ENCODE results near the gene MYLIP. TPM values are rescaled to one million over a fixed set of nuclear protein-coding genes. Genes with fewer than 3 reads are reported as not detected.

MYLIP gene
- total RNA-seq, 4 donors from 2014 or later = 8.6 to 32.0 (median 17.5) TPM

GRCh38 chr6:16162003-16162402 lies 33.1 kb downstream of the MYLIP start:
- no peaks in the 10 kb centered on the region for H3K36me3 ChIP-seq
- TF ChIP-seq CTCF (IDR thresholded peaks at IDR 0.05) = no peak
- no peak for TF ChIP-seq POLR2A (IDR thresholded peaks at IDR 0.05)
- no peaks in the 10 kb centered on the region for H3K9me3 ChIP-seq
- 73 to 79% methylated on average over 2 of the region's 2 CpGs for WGBS, 2 donors
- peaks cover 0 to 3% (median 0%) of the 10 kb centered on the region in 4 donors for H3K27me3 ChIP-seq
- intact Hi-C loops (cut with DNase I) = no loop called here
- peaks cover 0 to 6% (median 0%) of the 10 kb centered on the region in 3 donors for H3K4me1 ChIP-seq
- DNase-seq = no peak
- H3K4me3 ChIP-seq = no peak overlapping the region
- H3K27ac ChIP-seq = no peak overlapping the region

- H3K36me3 ChIP-seq = no peaks in the 10 kb centered on the region
- TF ChIP-seq POLR2A (IDR thresholded peaks at IDR 0.05) (no peak), CTCF (IDR thresholded peaks at IDR 0.05) (no peak)
- H3K9me3 ChIP-seq = no peaks in the 10 kb centered on the region
- intact Hi-C loops (cut with DNase I) = no loop called here
- DNase-seq = no peak
- WGBS, 2 donors = 22 to 50% methylated on average over 1 of the region's 1 CpG
- H3K4me3 ChIP-seq = no peak overlapping the region
- no peak overlapping the region for H3K27ac ChIP-seq
- peaks cover 0 to 3% (median 0%) of the 10 kb centered on the region in 4 donors for H3K27me3 ChIP-seq
- peaks cover 0 to 1% (median 0%) of the 10 kb centered on the region in 3 donors for H3K4me1 ChIP-seq
These were observed 34.2 kb downstream of the MYLIP start for GRCh38 chr6:16163066-16163465.

- 44 to 59% methylated on average over 2 of the region's 2 CpGs for WGBS, 2 donors
- H3K27me3 ChIP-seq = peaks cover 0 to 3% (median 0%) of the 10 kb centered on the region in 4 donors
- no peaks in the 10 kb centered on the region for H3K9me3 ChIP-seq
- intact Hi-C loops (cut with DNase I) = no loop called here
- no peak for DNase-seq
- TF ChIP-seq POLR2A (IDR thresholded peaks at IDR 0.05) (no peak), CTCF (IDR thresholded peaks at IDR 0.05) (no peak)
- no peaks in the 10 kb centered on the region for H3K4me1 ChIP-seq
- no peak overlapping the region for H3K27ac ChIP-seq
- no peaks in the 10 kb centered on the region for H3K36me3 ChIP-seq
- H3K4me3 ChIP-seq = no peak overlapping the region
These were observed 34.8 kb downstream of the MYLIP start for GRCh38 chr6:16163535-16164300.

- Histone ChIP-seq H3K4me1 (no peaks in the 10 kb centered on the region), H3K36me3 (no peaks in the 10 kb centered on the region), H3K27me3 (peaks cover 0 to 3% (median 0%) of the 10 kb centered on the region in 4 donors), H3K27ac (no peak overlapping the region), H3K4me3 (no peak overlapping the region), H3K9me3 (no peaks in the 10 kb centered on the region)
- 80 to 93% methylated on average over 5 of the region's 5 CpGs for WGBS, 2 donors
- TF ChIP-seq CTCF (IDR thresholded peaks at IDR 0.05) (no peak), POLR2A (IDR thresholded peaks at IDR 0.05) (no peak)
- DNase-seq = no peak
- intact Hi-C loops (cut with DNase I) = no loop called here
These were observed 36.8 kb downstream of the MYLIP start for GRCh38 chr6:16165641-16166040.

- no peak for TF ChIP-seq POLR2A (IDR thresholded peaks at IDR 0.05)
- H3K36me3 ChIP-seq = no peaks in the 10 kb centered on the region
- H3K27ac ChIP-seq = no peak overlapping the region
- H3K4me3 ChIP-seq = no peak overlapping the region
- intact Hi-C loops (cut with DNase I) = no loop called here
- H3K27me3 ChIP-seq = peaks cover 0 to 3% (median 0%) of the 10 kb centered on the region in 4 donors
- DNase-seq = no peak
- WGBS, 2 donors = 47 to 52% methylated on average over 4 of the region's 4 CpGs
- no peaks in the 10 kb centered on the region for H3K9me3 ChIP-seq
- H3K4me1 ChIP-seq = no peaks in the 10 kb centered on the region
These were observed 38.2 kb downstream of the MYLIP start for GRCh38 chr6:16166871-16167608.
